ENCODE data around the gene GCAT. TPM values are rescaled to one million over a fixed set of nuclear protein-coding genes. Genes with fewer than 3 reads are reported as not detected.

The GCAT gene
- total RNA-seq, 4 donors from 2014 or later: 3.8 to 53.8 (median 14.9) TPM

- intact Hi-C loops (cut with DNase I; ENCODE audit: low total_unique reads): no loop called here
- Histone ChIP-seq H3K36me3 (no peaks in the 10 kb centered on the region), H3K27me3 (no peaks in the 10 kb centered on the region), H3K4me3 (no peak overlapping the region), H3K9me3 (no peaks in the 10 kb centered on the region), H3K27ac (peak overlapping the region; percentile 7 to 52), H3K4me1 (peaks cover 0 to 10% of the 10 kb centered on the region in 2 donors)
- TF ChIP-seq POLR2A (IDR thresholded peaks at IDR 0.05): no peak
- TF ChIP-seq, protein P1, sequence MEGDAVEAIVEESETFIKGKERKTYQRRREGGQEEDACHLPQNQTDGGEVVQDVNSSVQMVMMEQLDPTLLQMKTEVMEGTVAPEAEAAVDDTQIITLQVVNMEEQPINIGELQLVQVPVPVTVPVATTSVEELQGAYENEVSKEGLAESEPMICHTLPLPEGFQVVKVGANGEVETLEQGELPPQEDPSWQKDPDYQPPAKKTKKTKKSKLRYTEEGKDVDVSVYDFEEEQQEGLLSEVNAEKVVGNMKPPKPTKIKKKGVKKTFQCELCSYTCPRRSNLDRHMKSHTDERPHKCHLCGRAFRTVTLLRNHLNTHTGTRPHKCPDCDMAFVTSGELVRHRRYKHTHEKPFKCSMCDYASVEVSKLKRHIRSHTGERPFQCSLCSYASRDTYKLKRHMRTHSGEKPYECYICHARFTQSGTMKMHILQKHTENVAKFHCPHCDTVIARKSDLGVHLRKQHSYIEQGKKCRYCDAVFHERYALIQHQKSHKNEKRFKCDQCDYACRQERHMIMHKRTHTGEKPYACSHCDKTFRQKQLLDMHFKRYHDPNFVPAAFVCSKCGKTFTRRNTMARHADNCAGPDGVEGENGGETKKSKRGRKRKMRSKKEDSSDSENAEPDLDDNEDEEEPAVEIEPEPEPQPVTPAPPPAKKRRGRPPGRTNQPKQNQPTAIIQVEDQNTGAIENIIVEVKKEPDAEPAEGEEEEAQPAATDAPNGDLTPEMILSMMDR (IDR thresholded peaks at IDR 0.05): no peak
- DNase-seq: peak; percentile 51 to 79
These were observed 19.3 kb downstream of the GCAT start for GRCh38 chr22:37827056-37827455.

GRCh38 chr22:37830093-37830842 lies 22.5 kb downstream of the GCAT start:
- no peaks in the 10 kb centered on the region for H3K27me3 ChIP-seq
- H3K9me3 ChIP-seq: no peaks in the 10 kb centered on the region
- TF ChIP-seq, protein P1 (IDR thresholded peaks at IDR 0.05): no peak
- TF ChIP-seq POLR2A (IDR thresholded peaks at IDR 0.05): no peak
- H3K4me3 ChIP-seq: no peak overlapping the region
- no peak overlapping the region for H3K27ac ChIP-seq
- H3K4me1 ChIP-seq: no peaks in the 10 kb centered on the region
- intact Hi-C loops (cut with DNase I; ENCODE audit: low total_unique reads): no loop called here
- H3K36me3 ChIP-seq: no peaks in the 10 kb centered on the region
- no peak for DNase-seq

- intact Hi-C loops (cut with DNase I; ENCODE audit: low total_unique reads): no loop called here
- Histone ChIP-seq H3K4me1 (no peaks in the 10 kb centered on the region), H3K36me3 (no peaks in the 10 kb centered on the region), H3K9me3 (no peaks in the 10 kb centered on the region), H3K27ac (no peak overlapping the region), H3K27me3 (no peaks in the 10 kb centered on the region), H3K4me3 (no peak overlapping the region)
- no peak for TF ChIP-seq POLR2A (IDR thresholded peaks at IDR 0.05)
- TF ChIP-seq, protein P1 (IDR thresholded peaks at IDR 0.05): no peak
- no peak for DNase-seq
These were observed 23.7 kb downstream of the GCAT start for GRCh38 chr22:37831472-37831871.

DNA sequence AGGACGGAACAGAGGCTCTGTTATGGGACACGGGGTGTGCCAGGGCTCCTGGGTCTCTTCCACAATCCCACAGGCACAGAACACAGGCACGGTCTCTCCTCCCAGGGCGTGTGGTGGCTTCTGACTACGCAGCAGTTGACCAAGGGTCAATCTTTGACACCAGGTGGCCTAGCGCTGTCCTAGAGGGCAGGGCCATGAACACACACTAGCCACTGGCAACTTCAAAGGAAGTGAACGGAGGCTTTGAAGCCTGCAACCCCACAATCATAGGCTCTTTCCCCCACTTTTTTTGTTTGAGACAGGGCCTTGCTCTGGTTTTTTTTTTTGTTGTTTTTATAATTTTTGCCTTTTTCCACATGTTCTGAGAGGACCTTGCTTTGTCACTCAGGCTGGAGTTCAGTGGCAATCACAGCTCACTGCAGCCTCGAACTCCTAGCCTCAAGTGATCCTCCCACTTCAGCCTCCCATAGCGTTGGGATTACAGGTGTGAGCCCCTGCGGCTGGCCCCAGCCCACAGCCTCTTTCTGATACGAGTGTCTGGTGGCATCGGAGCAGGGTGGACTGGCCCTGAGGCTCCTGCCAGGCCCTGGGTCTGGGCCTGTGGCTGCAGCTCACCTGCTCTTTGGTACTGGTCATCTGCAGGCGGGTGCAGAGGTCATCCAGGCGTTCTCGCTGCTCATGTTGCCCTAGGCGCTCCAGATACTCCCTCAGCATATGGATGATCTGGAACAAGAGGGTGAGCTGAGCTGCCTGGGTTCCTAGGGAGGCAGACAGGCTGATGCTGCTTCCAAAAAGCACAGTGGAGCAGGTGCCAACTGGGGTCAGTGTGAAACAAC lies 24.5 kb downstream of the GCAT start:
- H3K36me3 ChIP-seq: no peaks in the 10 kb centered on the region
- H3K27me3 ChIP-seq: no peaks in the 10 kb centered on the region
- intact Hi-C loops (cut with DNase I; ENCODE audit: low total_unique reads): no loop called here
- H3K27ac ChIP-seq: no peak overlapping the region
- TF ChIP-seq, protein P1 (IDR thresholded peaks at IDR 0.05): no peak
- TF ChIP-seq POLR2A (IDR thresholded peaks at IDR 0.05): no peak
- H3K9me3 ChIP-seq: no peaks in the 10 kb centered on the region
- H3K4me3 ChIP-seq: no peak overlapping the region
- no peak for DNase-seq
- H3K4me1 ChIP-seq: no peaks in the 10 kb centered on the region
